Gastrocnemius medialis (tissue), 4 donors: Measurements from ENCODE around the gene SLC8B1. TPM values are rescaled to one million over a fixed set of nuclear protein-coding genes. Genes with fewer than 3 reads are reported as not detected.
A peak's percentile ranks its signal among the peaks of the same experiment; 100 is the strongest.

Source experiments
- ATAC-seq, 2 donors: fragments of 150-250 bp; one replicate each; pipeline ENCODE4 v1.9.1; 2016
- DNase-seq, 2 donors: peaks; one replicate each; pipeline ENCODE4 v3.0.0-alpha.2; 2019
- H3K27ac ChIP-seq, 4 donors: fragments of 200-600 bp; sonication (generic); 1 replicate in 1 of 4; 2 replicates in 3 of 4; pipeline ENCODE4 v1.5.1; 2016 to 2018; ENCODE audit warnings: mild to moderate bottlenecking in 2 of 4, moderate library complexity in 1 of 4
- H3K27me3 ChIP-seq, 3 donors: fragments of 200-600 bp; sonication (generic) in 2 of 3; 1 replicate in 1 of 3; 2 replicates in 2 of 3; pipeline versions ENCODE4 v1.5.1 to v1.6.0; 2016 to 2019; ENCODE audit warnings: mild to moderate bottlenecking in 1 of 3, moderate library complexity in 1 of 3
- H3K36me3 ChIP-seq, 2 donors: fragments of 200-600 bp; sonication (generic) in 1 of 2; one replicate each; pipeline ENCODE4 v1.5.1; 2017 to 2018
- H3K4me1 ChIP-seq, 2 donors: fragments of 200-600 bp; sonication (generic) in 1 of 2; one replicate each; pipeline ENCODE4 v1.5.1; 2016 to 2017; ENCODE audit warnings: mild to moderate bottlenecking in 2 of 2
- H3K4me3 ChIP-seq, 4 donors: fragments of 200-600 bp; sonication (generic) in 3 of 4; 1 replicate in 1 of 4; 2 replicates in 3 of 4; pipeline ENCODE4 v1.5.1; 2016 to 2019; ENCODE audit warnings: mild to moderate bottlenecking in 2 of 4
- H3K9me3 ChIP-seq, 3 donors: fragments of 200-600 bp; sonication (generic) in 2 of 3; 1 replicate in 1 of 3; 2 replicates in 2 of 3; pipeline ENCODE4 v1.5.1; 2016 to 2019
- CTCF ChIP-seq, 5 experiments: fragments of 450-650 bp in 3 of 5; fragments of 200-600 bp in 2 of 5; sonication (generic) in 2 of 5; IDR thresholded peaks in 4 of 5; conservative IDR thresholded peaks in 1 of 5; 1 replicate in 4 of 5; 2 replicates in 1 of 5; pipeline ENCODE4 v1.5.1; 2016 to 2019; ENCODE audit warnings: antibody characterized with exemption in 5 of 5, mild to moderate bottlenecking in 3 of 5, moderate library complexity in 3 of 5
- POLR2A ChIP-seq, 2 donors: fragments of 450-650 bp; IDR thresholded peaks; one replicate each; pipeline ENCODE4 v1.6.1; 2017; ENCODE audit warnings: antibody characterized with exemption in 2 of 2, mild to moderate bottlenecking in 2 of 2, moderate library complexity in 2 of 2
- in situ Hi-C, 4 donors: fragments of 200-750 bp; cut with MboI; loops; one replicate each; pipeline versions ENCODE4 v1.15.0 to v1.8.0; 2017; ENCODE audit warnings: low sequenced_read_pairs in 4 of 4
- intact Hi-C: fragments of 100-400 bp; cut with DNase I; formaldehyde crosslinking; loops from one replicate; pipeline ENCODE4 v1.15.1; 2023; ENCODE audit warnings: low total_unique reads
- total RNA-seq, 4 donors: library from RNA; depleted of rRNA; stranded (reverse); fragments of >200 nt; gene quantifications; one replicate each; pipeline versions ENCODE4 v1.1.0 to v1.2.3, GENCODE V29; 2016

Gene SLC8B1
- total RNA-seq, 4 donors from 2014 or later, result 8.2 to 21.2 (median 14.5) TPM

DNA sequence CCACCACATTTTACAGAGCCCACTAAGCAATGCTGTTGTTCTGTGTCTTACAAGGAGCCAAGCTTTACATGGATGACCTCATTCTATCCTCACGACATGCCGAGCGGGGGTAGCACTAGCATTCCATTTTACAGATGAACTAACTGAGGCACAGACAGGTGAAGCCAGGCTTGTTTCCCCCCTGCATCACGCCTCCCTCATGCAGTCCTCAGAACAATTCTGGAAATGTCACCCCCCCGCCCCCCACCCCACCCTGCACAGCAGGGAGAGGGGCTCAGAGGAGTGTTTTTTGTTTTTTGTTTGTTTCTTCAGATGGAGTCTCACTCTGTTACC lies 1.5 kb downstream of the SLC8B1 start:
- in situ Hi-C loops, result loop anchor here in 1 of 4 donors (10.0 kb wide), 1 partner anchor 149 kb away; the partner anchor contains the start of genes DDX54 and RITA1
- peaks cover 0 to 17% of the 10 kb centered on the region in 2 donors for H3K36me3 ChIP-seq
- H3K4me1 ChIP-seq, result peaks cover 11 to 16% of the 10 kb centered on the region in 2 donors
- H3K9me3 ChIP-seq, result no peaks in the 10 kb centered on the region
- H3K4me3 ChIP-seq, result peak overlapping the region; percentile 77 to 85 (median 82)
- no peak for DNase-seq
- ATAC-seq, result no peak
- intact Hi-C loops, result loop anchor here (10.0 kb wide), 1 partner anchor 139 kb away; no protein-coding TSS in a partner anchor
- H3K27me3 ChIP-seq, result no peaks in the 10 kb centered on the region
- TF ChIP-seq POLR2A (IDR thresholded peaks at IDR 0.05), result no peak
- TF ChIP-seq CTCF (IDR thresholded peaks at IDR 0.05 in 4 of 5, conservative IDR thresholded peaks at IDR 0.05 in 1 of 5), result no peak
- H3K27ac ChIP-seq, result peak overlapping the region; percentile 44 to 85 (median 82)

GRCh38 chr12:113332688-113333417 lies 2.1 kb downstream of the SLC8B1 start:
- ATAC-seq (no peak), DNase-seq (no peak)
- peak overlapping the region; percentile 77 to 85 (median 82) for H3K4me3 ChIP-seq
- H3K27ac ChIP-seq, result peak overlapping the region in 3 of 4 donors; percentile 21 to 85 (median 44)
- intact Hi-C loops (loop anchor here (10.0 kb wide), 1 partner anchor 138 kb away; no protein-coding TSS in a partner anchor), in situ Hi-C loops (loop anchor here in 1 of 4 donors (10.0 kb wide), 1 partner anchor 148 kb away; the partner anchor contains the start of genes DDX54 and RITA1)
- TF ChIP-seq CTCF (IDR thresholded peaks at IDR 0.05 in 4 of 5, conservative IDR thresholded peaks at IDR 0.05 in 1 of 5) (no peak), POLR2A (IDR thresholded peaks at IDR 0.05) (no peak)
- H3K9me3 ChIP-seq, result no peaks in the 10 kb centered on the region
- H3K36me3 ChIP-seq, result peaks cover 0 to 17% of the 10 kb centered on the region in 2 donors
- no peaks in the 10 kb centered on the region for H3K27me3 ChIP-seq
- peaks cover 11 to 16% of the 10 kb centered on the region in 2 donors for H3K4me1 ChIP-seq

DNA sequence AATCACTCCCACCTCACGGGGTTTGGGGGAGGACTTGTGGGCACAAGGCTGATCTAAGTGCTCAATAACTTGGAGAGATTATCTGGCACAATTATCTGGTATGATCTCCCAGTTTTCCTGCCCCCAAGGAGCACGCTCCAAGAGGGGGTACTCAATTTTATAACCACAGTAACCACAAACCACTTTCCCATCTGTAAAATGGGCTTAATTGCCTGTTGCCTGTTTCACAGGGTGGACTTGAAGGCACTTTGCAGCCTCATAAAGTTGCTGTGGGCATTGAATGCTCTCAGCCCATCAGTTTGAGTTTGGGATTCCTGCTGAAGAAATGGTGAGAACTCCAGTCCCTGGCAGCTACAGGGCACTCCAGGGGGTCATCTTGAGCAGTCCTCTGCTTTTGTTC lies 4.4 kb downstream of the SLC8B1 start:
- DNase-seq (no peak), ATAC-seq (no peak)
- no peaks in the 10 kb centered on the region for H3K9me3 ChIP-seq
- H3K36me3 ChIP-seq, result peaks cover 0 to 17% of the 10 kb centered on the region in 2 donors
- H3K27me3 ChIP-seq, result no peaks in the 10 kb centered on the region
- in situ Hi-C loops (loop anchor here in 1 of 4 donors (10.0 kb wide), 1 partner anchor 146 kb away; the partner anchor contains the start of genes DDX54 and RITA1), intact Hi-C loops (loop anchor here (10.0 kb wide), 1 partner anchor 136 kb away; no protein-coding TSS in a partner anchor)
- TF ChIP-seq CTCF (IDR thresholded peaks at IDR 0.05 in 4 of 5, conservative IDR thresholded peaks at IDR 0.05 in 1 of 5), result no peak
- no peak for TF ChIP-seq POLR2A (IDR thresholded peaks at IDR 0.05)
- no peak overlapping the region for H3K27ac ChIP-seq
- H3K4me1 ChIP-seq, result peaks cover 30 to 32% of the 10 kb centered on the region in 2 donors
- no peak overlapping the region for H3K4me3 ChIP-seq

GRCh38 chr12:113329791-113330417 lies 5.0 kb downstream of the SLC8B1 start:
- H3K4me3 ChIP-seq, result no peak overlapping the region
- no peak for DNase-seq
- no peak for TF ChIP-seq CTCF (IDR thresholded peaks at IDR 0.05 in 4 of 5, conservative IDR thresholded peaks at IDR 0.05 in 1 of 5)
- no peak for TF ChIP-seq POLR2A (IDR thresholded peaks at IDR 0.05)
- peak overlapping the region in 1 of 4 donors; percentile 3 for H3K27ac ChIP-seq
- no peaks in the 10 kb centered on the region for H3K27me3 ChIP-seq
- intact Hi-C loops (loop anchor here (10.0 kb wide), 1 partner anchor 135 kb away; no protein-coding TSS in a partner anchor), in situ Hi-C loops (loop anchor here in 1 of 4 donors (10.0 kb wide), 1 partner anchor 145 kb away; the partner anchor contains the start of genes DDX54 and RITA1)
- H3K36me3 ChIP-seq, result peaks cover 0 to 17% of the 10 kb centered on the region in 2 donors
- no peak for ATAC-seq
- H3K4me1 ChIP-seq, result peaks cover 29 to 30% of the 10 kb centered on the region in 2 donors
- H3K9me3 ChIP-seq, result no peaks in the 10 kb centered on the region
